ENCODE results near the gene LBX1.
A peak's percentile ranks its signal among the peaks of the same experiment; 100 is the strongest.

Gene LBX1

DNA sequence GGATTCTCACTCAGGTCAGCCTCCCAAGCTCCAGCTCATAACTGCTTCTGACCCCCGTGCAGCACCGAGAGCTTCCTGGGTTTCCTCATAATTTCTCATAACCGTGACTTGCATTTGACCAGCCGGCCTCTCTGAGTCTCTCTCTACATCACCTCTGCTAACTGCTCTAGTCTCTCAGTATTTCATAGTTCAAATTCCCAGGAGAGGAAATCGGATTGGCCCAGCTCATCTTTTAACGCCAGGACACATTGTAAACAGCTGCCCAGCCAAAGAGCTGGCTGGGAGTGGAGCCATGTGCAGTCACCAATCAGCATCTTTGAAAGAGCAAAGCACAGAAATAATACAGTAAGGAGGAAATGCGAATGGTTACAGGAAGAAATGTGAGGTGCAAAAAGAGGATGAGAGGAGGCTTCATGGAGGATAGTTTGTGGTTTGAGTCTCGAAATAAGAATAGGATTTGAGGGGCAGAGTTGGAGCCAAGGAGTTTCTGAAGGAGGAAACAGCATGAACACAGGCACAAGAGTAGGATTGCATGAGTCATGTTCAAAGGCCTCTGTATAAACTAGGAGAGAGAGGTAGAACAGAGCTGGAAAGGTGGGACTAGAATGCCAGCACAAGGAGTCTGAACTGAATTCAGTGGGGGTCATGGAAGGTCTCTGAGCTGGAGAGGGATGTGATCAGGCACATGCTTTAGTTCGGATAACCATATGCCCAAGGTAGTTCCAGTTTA, 15.2 kb upstream of the LBX1 start:
- no peaks in the 10 kb centered on the region for H3K36me3 ChIP-seq (ENCODE audit: control insufficient read depth, insufficient read depth, low read length)
- peaks cover 17% of the 10 kb centered on the region for H3K27me3 ChIP-seq (replicated peaks; ENCODE audit: control insufficient read depth, insufficient read depth, low read length, poor library complexity, severe bottlenecking)
- no peak overlapping the region for H3K27ac ChIP-seq (ENCODE audit: insufficient read depth, low read length, poor library complexity, severe bottlenecking)
- no peaks in the 10 kb centered on the region for H3K9me3 ChIP-seq (ENCODE audit: control insufficient read depth, low read length)
- DNase-seq: no peak
- no peaks in the 10 kb centered on the region for H3K4me1 ChIP-seq (ENCODE audit: control insufficient read depth, insufficient read depth, low read length, poor library complexity, severe bottlenecking)
- no peak overlapping the region for H3K4me3 ChIP-seq (ENCODE audit: insufficient read depth, low read depth, low read length, poor library complexity, severe bottlenecking)

DNA sequence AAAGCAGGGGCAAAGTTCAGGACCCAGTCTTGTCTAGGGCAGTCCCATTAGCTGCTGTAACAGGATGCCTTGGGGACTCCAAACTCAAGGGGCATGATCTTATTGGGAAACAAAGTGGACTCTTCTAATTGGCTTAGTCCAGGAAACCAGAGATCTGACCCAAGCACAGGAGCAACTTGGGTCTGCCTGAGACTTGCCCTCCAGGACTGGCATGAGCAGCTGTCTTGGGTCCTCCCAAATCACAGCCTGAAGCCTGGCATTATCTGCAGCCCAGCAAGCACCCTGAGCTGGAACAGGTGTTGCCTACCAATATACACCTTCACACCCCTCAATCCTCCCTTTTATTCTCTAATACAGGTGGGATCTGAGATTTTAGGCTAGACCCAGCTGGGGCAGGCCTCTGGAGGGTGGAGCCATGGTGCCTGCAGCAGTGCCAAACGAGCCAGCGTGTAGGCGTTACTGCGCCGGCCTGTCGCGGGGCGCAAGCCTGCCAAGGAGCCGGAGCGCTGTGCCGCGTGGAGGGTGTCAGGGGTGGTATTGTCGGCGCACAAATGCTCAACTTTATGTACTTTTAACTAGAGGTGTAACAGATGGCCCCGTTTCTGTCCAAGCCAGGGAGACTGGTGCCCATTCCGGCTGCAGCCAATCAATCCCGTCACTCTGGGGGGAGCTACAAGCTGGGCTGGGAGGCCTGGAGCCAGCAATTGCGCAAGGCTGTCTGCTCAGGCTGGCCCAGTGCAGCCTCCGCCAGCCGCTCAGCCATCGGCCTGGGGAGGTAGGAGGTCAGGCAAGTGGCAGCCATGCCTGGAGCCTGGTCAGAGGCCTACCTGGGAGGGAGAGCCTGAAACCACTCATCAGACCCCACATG, 12.8 kb upstream of the LBX1 start:
- Histone ChIP-seq H3K27me3 (replicated peaks; ENCODE audit: control insufficient read depth, insufficient read depth, low read length, poor library complexity, severe bottlenecking) (peaks cover 38% of the 10 kb centered on the region), H3K27ac (ENCODE audit: insufficient read depth, low read length, poor library complexity, severe bottlenecking) (no peak overlapping the region), H3K4me3 (ENCODE audit: insufficient read depth, low read depth, low read length, poor library complexity, severe bottlenecking) (no peak overlapping the region), H3K9me3 (ENCODE audit: control insufficient read depth, low read length) (no peaks in the 10 kb centered on the region), H3K36me3 (ENCODE audit: control insufficient read depth, insufficient read depth, low read length) (no peaks in the 10 kb centered on the region), H3K4me1 (ENCODE audit: control insufficient read depth, insufficient read depth, low read length, poor library complexity, severe bottlenecking) (peaks cover 16% of the 10 kb centered on the region)
- no peak for DNase-seq

GRCh38 chr10:101238732-101239105, 9.5 kb upstream of the LBX1 start:
- Histone ChIP-seq H3K4me1 (ENCODE audit: control insufficient read depth, insufficient read depth, low read length, poor library complexity, severe bottlenecking) (peaks cover 27% of the 10 kb centered on the region), H3K4me3 (ENCODE audit: insufficient read depth, low read depth, low read length, poor library complexity, severe bottlenecking) (no peak overlapping the region), H3K27me3 (replicated peaks; ENCODE audit: control insufficient read depth, insufficient read depth, low read length, poor library complexity, severe bottlenecking) (peaks cover 59% of the 10 kb centered on the region), H3K9me3 (ENCODE audit: control insufficient read depth, low read length) (no peaks in the 10 kb centered on the region), H3K36me3 (ENCODE audit: control insufficient read depth, insufficient read depth, low read length) (no peaks in the 10 kb centered on the region), H3K27ac (ENCODE audit: insufficient read depth, low read length, poor library complexity, severe bottlenecking) (no peak overlapping the region)
- no peak for DNase-seq

DNA sequence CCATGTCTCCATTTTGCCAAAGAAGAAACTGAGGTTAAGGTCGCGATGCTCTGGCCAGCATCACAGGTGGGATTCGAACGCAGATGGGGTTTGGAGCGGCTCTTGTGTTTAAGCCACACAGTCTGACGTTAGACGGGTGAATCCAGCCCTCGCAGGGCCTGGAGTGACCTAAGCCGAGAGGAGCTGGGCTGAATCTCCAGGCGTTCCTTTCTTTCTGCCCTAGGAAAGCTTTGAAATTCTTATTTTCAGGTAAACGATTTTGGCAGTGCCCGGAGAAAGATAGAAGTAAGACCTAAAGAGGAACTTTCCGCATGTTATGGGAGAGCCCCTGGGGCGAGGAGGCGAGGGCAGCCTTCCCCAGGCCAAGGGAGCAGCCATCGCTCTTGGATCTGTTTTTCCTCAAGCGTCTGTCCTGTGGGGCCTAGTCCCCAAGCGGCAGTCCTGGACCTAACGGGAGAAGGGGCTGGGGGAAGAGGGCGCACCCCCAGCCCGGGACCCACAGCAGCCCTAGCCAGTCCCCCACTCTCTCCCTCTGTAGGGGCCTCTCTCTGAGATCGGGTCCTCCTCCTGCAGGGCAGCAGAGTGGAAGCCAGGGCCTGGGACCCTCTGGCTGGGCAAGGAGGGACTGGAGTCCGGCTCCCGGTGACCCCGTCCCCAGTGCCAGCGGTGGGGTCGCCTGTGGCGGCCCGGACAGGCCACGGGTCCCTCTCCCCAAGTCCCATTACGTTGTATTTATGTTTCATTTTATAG, 8.9 kb upstream of the LBX1 start:
- H3K4me3 ChIP-seq (ENCODE audit: insufficient read depth, low read depth, low read length, poor library complexity, severe bottlenecking): no peak overlapping the region
- no peak for DNase-seq

DNA sequence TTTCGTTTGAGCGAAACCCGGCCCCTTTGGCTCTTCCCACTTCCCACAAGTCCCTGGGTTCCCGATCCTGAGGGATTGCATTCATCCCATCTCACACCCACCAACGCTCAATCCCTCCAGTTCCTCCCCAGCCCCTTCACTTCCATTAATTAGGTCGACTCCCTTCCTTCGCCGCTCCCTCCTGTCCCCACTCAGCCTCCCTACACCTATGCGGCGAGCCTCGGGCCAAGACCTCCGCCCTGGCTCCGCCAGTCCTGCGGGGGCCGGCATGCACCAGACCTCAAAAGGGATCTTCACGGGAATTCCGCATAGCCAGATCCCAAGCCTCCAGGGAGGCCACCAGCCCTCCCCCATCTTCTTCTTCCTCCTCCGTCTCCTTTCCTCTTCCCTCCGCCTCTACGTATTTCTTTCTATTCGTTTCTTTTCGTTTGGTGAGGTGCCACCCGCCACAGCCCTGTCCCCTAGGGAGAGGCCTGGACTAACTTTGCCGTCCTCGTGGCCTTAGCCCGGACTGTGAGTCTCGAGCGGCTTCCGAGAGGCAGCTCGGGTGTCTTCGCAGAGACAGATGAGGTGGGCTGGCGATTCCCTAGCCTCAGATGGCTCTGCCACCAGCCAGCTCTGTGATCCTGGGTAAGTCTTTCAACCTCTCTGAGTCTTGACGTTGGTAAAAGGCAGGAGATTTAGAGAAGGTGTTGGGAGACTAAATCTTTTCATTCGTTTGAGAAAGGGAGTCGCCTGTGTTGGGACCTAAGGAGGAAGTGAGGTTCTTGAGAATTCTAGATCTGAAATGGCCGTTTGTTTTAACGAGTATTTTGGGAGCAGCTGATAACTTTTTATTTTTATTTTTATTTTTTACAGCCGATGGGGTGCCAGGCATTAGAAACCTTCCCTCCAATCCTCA, 8.1 kb upstream of the LBX1 start:
- Histone ChIP-seq H3K36me3 (ENCODE audit: control insufficient read depth, insufficient read depth, low read length) (no peaks in the 10 kb centered on the region), H3K27ac (ENCODE audit: insufficient read depth, low read length, poor library complexity, severe bottlenecking) (no peak overlapping the region), H3K9me3 (ENCODE audit: control insufficient read depth, low read length) (no peaks in the 10 kb centered on the region), H3K4me3 (ENCODE audit: insufficient read depth, low read depth, low read length, poor library complexity, severe bottlenecking) (peak overlapping the region; percentile 2), H3K4me1 (ENCODE audit: control insufficient read depth, insufficient read depth, low read length, poor library complexity, severe bottlenecking) (peaks cover 27% of the 10 kb centered on the region), H3K27me3 (replicated peaks; ENCODE audit: control insufficient read depth, insufficient read depth, low read length, poor library complexity, severe bottlenecking) (peaks cover 60% of the 10 kb centered on the region)
- no peak for DNase-seq

More for the DNA sequence above, 8.9 kb upstream of the LBX1 start:
- Histone ChIP-seq H3K27ac (ENCODE audit: insufficient read depth, low read length, poor library complexity, severe bottlenecking) (no peak overlapping the region), H3K36me3 (ENCODE audit: control insufficient read depth, insufficient read depth, low read length) (no peaks in the 10 kb centered on the region), H3K4me1 (ENCODE audit: control insufficient read depth, insufficient read depth, low read length, poor library complexity, severe bottlenecking) (peaks cover 27% of the 10 kb centered on the region), H3K27me3 (replicated peaks; ENCODE audit: control insufficient read depth, insufficient read depth, low read length, poor library complexity, severe bottlenecking) (peaks cover 59% of the 10 kb centered on the region), H3K9me3 (ENCODE audit: control insufficient read depth, low read length) (no peaks in the 10 kb centered on the region)

DNA sequence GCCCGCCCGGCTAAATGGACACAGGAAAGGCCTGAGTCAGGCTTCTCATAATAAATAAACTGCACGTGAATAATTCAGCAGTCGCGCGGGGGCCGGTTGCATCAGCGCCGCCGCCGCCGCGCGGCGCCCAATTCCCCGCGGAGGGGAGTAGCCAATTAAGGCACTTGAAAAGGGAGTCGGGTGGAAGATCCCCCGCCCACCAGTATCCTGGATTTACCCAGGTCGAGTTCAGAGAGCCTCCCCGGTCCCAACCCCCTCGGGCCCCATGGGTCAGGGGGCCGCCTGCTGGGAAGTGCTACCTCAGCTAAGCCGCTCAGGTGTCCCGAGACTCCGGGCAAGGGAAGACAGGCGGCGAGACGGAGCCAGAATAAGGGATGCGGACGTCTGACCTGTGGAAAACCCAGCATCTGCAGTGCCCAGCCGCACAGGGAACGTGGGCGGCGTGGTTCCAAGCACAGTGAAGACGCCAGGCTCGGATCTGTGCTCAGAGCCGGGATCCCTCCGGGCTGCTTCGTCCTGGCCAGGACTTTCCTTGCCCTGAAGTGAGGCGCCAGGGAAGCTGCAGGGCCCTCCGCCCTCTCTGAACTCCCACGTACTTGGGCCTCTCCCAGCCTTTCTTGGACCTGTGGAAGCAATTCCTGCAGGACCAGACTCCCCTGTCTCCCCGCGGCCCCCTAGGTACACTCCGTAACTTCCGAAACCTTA, 7.3 kb upstream of the LBX1 start:
- Histone ChIP-seq H3K4me3 (ENCODE audit: insufficient read depth, low read depth, low read length, poor library complexity, severe bottlenecking) (no peak overlapping the region), H3K9me3 (ENCODE audit: control insufficient read depth, low read length) (no peaks in the 10 kb centered on the region), H3K36me3 (ENCODE audit: control insufficient read depth, insufficient read depth, low read length) (no peaks in the 10 kb centered on the region), H3K4me1 (ENCODE audit: control insufficient read depth, insufficient read depth, low read length, poor library complexity, severe bottlenecking) (peaks cover 27% of the 10 kb centered on the region), H3K27ac (ENCODE audit: insufficient read depth, low read length, poor library complexity, severe bottlenecking) (no peak overlapping the region), H3K27me3 (replicated peaks; ENCODE audit: control insufficient read depth, insufficient read depth, low read length, poor library complexity, severe bottlenecking) (peaks cover 68% of the 10 kb centered on the region)
- no peak for DNase-seq

DNA sequence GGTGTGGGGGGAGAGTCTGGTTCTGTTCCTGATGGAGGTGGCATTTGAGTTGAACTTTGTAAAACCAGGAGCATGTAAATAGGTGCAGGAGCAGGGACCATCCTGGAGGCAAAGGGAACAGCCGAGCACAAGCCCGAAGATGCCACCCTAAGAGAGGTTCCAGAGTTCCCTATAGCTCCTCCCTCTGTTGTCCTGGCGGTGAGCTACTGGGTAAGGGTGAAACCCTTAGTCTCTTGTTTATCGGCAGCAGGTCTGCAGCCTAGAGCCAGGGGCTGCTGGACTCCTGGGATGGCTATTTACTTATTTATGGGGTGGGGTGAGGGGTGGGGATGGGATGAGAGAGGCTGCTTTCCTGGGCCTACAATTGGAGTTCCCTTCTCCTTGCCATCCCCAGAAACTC, 6.5 kb upstream of the LBX1 start:
- H3K4me3 ChIP-seq (ENCODE audit: insufficient read depth, low read depth, low read length, poor library complexity, severe bottlenecking): no peak overlapping the region
- no peak for DNase-seq
- H3K9me3 ChIP-seq (ENCODE audit: control insufficient read depth, low read length): no peaks in the 10 kb centered on the region
- H3K27me3 ChIP-seq (replicated peaks; ENCODE audit: control insufficient read depth, insufficient read depth, low read length, poor library complexity, severe bottlenecking): peaks cover 71% of the 10 kb centered on the region
- no peaks in the 10 kb centered on the region for H3K36me3 ChIP-seq (ENCODE audit: control insufficient read depth, insufficient read depth, low read length)
- no peak overlapping the region for H3K27ac ChIP-seq (ENCODE audit: insufficient read depth, low read length, poor library complexity, severe bottlenecking)
- H3K4me1 ChIP-seq (ENCODE audit: control insufficient read depth, insufficient read depth, low read length, poor library complexity, severe bottlenecking): peaks cover 27% of the 10 kb centered on the region

GRCh38 chr10:101234333-101234732, 5.1 kb upstream of the LBX1 start:
- no peaks in the 10 kb centered on the region for H3K9me3 ChIP-seq (ENCODE audit: control insufficient read depth, low read length)
- H3K36me3 ChIP-seq (ENCODE audit: control insufficient read depth, insufficient read depth, low read length): no peaks in the 10 kb centered on the region
- peaks cover 36% of the 10 kb centered on the region for H3K4me1 ChIP-seq (ENCODE audit: control insufficient read depth, insufficient read depth, low read length, poor library complexity, severe bottlenecking)
- no peak for DNase-seq
- H3K27me3 ChIP-seq (replicated peaks; ENCODE audit: control insufficient read depth, insufficient read depth, low read length, poor library complexity, severe bottlenecking): peaks cover 83% of the 10 kb centered on the region
- no peak overlapping the region for H3K4me3 ChIP-seq (ENCODE audit: insufficient read depth, low read depth, low read length, poor library complexity, severe bottlenecking)
- no peak overlapping the region for H3K27ac ChIP-seq (ENCODE audit: insufficient read depth, low read length, poor library complexity, severe bottlenecking)

GRCh38 chr10:101233863-101234262, 4.6 kb upstream of the LBX1 start:
- no peak for DNase-seq
- no peaks in the 10 kb centered on the region for H3K36me3 ChIP-seq (ENCODE audit: control insufficient read depth, insufficient read depth, low read length)
- peaks cover 84% of the 10 kb centered on the region for H3K27me3 ChIP-seq (replicated peaks; ENCODE audit: control insufficient read depth, insufficient read depth, low read length, poor library complexity, severe bottlenecking)
- no peak overlapping the region for H3K4me3 ChIP-seq (ENCODE audit: insufficient read depth, low read depth, low read length, poor library complexity, severe bottlenecking)
- no peak overlapping the region for H3K27ac ChIP-seq (ENCODE audit: insufficient read depth, low read length, poor library complexity, severe bottlenecking)
- peaks cover 40% of the 10 kb centered on the region for H3K4me1 ChIP-seq (ENCODE audit: control insufficient read depth, insufficient read depth, low read length, poor library complexity, severe bottlenecking)
- no peaks in the 10 kb centered on the region for H3K9me3 ChIP-seq (ENCODE audit: control insufficient read depth, low read length)
